Cerebellar cortex (tissue), 1 donor: ENCODE results near the gene ST3GAL5.
"Not testable (repeated sequence)": the region's sequence is repeated elsewhere in the genome, so short reads cannot be mapped to it uniquely, and the experiment has no call there.

Experiments used
- DNase-seq: peaks from one replicate; pipeline ENCODE4 v3.0.0-alpha.2; 2015; ENCODE audit warnings: low spot score

ST3GAL5 gene

DNA sequence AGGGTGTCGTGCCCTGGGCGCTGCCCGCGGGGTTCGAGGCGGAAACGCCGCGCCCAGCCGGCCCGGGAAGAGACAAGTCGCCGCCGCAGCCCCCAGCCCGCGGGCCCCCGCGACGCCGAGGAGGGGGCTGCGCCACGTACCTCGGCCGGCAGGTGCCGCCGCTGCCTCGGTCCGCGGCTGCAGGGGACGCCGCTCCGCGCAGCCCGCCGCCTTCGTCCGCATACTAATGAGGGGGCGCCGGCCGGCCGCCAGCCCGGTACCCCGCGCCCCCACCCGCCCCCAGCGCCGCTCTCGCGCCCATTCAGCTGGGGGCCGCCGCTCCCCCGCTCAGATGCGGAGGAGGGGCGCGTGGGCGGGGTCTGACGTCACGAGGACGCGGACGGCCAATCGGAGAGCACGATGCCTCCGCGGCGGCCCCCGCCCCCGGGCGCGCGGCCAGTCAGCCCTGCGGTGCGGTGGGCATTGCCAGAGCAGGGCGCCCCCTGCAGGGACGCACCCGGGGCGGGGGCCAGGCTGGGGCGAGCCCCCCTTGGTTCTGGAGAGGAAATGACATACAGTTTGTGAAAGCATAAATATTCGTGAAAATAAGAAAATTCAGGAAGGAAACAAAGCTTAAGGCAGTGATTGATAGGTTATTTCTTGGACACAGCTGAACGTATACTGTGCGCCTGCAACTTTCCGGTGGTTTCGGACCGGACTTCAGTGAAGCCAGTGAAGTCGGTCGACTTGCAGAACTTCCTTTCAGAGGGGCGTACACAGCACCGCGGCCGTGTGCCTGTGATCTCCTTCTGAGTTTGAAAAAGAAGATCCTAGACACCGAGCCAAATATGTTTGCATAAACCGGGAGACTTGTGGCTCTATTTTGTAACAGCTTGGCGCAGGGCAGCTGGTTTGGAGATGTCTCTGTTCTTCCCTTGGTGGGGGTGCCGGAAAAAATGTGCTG lies at the start of gene ST3GAL5:
Gene ST3GAL5 (minus strand): TSS at position 307 of the 943 bp plus-strand sequence. CDS start 85 bp downstream, at position 222.
- peak; percentile 82 for DNase-seq

DNA sequence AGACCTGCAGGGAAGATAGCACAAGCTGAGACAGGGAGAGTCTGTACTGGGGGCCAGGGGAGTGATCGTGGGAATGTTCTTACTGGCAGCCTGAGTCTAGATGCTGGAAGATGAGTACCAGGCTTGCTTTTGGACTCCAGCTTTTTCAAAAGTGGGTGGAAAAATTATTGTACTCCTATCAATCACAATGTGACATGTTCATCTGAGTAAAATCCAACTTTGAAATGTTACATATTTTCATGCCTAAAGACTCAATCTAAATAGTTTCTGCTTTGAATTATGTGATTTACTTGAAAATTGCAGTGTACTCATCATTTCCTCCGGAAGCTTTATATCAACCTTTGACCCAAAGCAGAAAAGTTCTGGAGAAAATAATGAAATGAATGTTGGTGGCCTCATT lies 49.7 kb upstream of the ST3GAL5 start:
- DNase-seq, result no peak

DNA sequence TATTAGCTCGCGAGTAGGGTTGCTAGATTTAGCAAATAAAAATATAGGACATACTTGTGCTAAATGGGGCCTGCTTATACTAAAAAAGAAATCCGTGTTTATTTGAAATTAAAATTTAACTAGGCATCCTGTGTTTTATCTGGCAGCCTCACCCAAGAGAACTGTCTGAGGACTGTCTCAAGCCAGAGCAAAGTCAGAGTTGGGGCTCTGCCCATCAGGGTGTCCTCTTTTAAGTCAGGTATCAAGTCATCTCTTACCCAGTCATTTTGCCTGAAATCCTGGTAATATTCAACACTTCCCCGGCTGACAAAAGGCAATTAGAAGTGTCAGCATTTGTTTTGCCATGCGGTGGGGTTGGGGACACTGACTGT lies 48.3 kb upstream of the ST3GAL5 start:
- DNase-seq, result no peak

DNA sequence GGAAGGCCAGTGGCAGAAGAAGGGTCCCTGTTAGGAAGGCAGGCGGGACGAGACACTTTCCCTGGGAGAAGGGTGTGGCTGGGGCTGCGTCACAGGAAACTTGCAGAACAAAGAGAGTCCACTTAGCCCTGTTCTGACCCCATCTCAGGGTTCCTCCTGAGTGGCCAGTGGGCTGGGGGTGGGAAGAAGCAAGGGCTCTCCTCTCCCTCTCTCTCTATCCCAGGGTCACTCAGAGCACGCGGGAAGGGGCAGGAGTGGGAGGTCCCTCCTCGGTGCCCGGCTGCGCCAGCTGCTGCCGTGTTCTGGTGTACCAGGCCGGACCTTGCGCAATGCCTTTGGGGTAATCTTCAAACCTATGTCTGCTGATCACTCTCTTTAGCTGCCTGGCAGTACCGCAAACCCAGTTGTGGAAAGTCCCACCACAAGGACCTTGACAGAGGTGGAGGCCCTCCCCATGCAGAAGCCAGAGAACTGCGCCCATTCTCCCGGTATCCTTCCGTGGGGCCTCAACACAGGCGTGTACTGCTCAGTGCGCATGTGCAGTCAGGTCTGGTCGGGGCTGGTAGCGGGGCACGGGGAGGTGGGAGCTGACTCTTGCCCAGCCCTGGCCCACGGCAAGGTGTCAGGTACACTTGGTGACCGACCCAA lies 47.8 kb upstream of the ST3GAL5 start:
- peak; percentile 56 for DNase-seq

DNA sequence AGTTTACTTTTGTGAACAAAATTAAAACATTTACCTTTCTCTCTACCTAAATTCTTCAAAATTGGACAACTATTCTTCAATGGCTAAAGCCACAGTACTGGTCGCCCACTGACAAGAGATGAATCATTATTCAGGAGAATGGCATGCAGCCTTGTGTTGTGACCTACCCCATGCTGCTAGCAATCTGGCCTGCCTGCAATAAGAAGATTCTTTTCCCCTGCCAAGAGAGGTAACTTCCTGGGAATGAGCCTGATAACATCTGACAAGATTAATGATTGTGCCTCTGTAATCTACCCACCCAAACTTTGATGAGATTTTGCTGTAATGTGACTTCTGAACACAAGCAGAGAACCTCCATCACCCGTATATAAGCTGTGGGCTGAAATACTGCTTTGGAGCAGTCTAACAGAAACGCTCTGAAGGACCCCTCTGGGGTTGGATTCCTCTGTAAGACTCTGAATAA lies 47.0 kb upstream of the ST3GAL5 start:
- DNase-seq, result peak; percentile 97

DNA sequence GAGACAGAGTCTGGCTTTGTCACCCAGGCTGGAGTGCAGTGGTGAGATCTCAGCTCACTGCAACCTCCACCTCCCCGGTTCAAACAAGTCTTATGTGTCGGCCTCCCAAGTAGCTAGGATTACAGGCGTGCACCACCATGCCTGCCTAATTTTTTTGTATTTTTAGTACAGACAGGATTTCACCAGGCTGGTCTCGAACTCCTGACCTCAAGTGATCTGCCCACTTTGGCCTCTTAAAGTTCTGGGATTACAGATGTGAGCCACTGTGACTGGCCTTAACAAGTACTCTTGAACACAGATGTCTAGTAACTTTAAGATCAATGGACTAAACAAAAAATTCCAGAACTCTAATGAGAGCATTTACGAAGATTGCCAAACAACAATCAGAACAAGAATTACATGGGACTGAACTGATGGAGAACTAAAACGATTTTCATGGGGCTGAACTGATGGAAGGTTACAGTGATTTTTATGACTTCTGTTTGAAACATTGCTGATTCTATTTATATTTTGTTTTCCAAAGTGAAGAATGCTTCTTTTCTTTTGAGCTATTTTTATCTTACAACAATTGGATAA lies 46.5 kb upstream of the ST3GAL5 start:
- peak; percentile 85 for DNase-seq

DNA sequence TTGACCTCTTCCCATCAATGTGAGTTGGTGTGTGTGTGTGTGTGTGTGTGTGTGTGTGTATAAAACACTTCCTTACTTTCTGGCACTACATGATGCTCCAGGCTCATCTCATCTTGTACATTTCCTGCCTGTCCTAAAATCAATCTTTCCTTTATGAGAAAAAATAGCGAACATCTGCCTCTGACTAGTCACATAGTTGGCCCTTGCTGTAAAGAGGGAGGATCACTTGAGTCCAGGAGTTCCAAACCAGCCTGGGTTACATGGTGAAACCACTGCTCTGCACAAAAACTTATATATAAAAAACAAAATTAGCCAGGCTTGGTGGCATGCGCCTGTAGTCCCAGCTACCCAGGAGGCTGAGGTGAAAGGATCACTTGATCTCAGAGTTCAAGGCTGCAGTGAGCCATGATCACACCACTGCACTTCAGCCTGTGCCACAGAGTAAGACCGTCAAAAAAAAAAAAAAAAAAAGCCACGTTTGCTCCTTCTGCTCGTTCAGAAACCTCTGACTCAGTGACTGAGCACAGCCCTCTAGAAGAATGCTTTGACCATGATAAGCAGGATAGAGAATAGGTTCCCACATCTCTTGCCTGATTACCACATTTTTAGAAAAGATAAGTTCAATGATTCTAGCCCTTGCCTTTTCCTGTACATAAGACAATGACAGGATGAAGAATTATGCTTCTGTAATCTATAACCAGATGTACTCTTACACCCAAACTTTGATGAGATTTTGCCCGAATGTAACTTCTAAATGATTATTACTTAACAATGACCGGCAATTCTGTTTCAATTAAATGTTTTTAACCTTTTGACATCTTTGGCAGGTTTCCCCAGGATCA lies 45.2 kb upstream of the ST3GAL5 start:
- no peak for DNase-seq

DNA sequence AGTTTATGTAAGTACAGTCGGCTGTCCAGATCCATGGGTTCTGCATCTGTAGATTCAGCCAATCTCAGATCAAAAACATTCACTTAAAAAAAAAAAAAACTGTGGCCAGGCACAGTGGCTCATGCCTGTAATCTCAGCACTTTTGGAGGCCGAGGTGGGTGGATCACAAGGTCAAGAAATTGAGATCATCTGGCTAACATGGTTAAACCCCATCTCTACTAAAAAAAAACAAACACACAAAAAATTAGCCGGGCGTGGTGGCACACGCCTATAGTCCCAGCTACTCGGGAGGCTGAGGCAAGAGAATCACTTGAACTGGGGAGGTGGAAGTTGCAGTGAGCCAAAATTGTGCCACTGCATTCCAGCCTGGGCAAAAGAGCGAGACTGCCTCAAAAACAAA lies 42.4 kb upstream of the ST3GAL5 start:
- not testable (repeated sequence) for DNase-seq

DNA sequence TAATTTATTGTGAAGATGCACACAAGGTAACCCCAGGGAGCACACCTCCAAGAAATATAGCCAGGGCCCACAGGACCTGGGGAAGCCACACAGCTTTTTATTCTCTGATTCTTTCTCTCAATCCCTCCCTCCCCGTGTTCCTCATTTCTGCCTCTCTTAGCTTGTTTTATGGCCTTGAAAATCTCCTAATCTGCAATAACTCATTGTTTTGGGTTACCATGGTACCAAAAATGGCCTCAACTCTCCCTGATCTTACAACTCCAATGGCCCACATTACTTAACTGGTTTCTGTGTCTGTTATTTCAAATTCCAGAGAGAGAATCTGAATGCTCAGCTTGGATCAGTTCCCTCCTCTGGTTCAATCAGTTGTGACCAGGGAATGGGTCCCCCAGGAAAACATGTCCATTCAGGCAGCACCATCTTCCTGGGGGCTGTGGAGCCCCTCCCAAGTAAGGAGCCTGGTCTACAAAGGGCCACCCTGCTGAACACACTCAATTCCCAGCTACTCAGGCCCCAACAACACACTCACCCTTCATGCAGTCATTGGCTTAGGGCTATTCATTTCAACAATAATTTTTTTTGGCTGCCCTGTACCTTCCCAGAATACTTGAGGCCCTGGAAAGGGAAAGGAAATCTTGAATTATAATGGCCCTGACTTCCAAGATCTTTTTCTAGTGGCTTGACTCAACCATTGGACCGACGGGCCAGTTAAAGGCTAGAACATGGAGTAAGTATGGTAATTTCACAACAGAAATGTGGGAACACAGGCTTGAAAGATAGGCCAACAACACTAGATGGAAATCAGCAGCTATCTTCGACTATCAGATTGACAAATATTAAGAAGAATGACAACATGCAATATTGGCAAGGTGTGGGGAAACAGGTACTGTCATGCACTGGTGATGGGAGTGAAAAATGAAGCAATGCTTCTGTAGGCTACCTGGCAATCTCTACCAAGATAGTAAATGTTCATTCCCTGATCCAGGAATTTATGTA lies 41.6 kb upstream of the ST3GAL5 start:
- no peak for DNase-seq

DNA sequence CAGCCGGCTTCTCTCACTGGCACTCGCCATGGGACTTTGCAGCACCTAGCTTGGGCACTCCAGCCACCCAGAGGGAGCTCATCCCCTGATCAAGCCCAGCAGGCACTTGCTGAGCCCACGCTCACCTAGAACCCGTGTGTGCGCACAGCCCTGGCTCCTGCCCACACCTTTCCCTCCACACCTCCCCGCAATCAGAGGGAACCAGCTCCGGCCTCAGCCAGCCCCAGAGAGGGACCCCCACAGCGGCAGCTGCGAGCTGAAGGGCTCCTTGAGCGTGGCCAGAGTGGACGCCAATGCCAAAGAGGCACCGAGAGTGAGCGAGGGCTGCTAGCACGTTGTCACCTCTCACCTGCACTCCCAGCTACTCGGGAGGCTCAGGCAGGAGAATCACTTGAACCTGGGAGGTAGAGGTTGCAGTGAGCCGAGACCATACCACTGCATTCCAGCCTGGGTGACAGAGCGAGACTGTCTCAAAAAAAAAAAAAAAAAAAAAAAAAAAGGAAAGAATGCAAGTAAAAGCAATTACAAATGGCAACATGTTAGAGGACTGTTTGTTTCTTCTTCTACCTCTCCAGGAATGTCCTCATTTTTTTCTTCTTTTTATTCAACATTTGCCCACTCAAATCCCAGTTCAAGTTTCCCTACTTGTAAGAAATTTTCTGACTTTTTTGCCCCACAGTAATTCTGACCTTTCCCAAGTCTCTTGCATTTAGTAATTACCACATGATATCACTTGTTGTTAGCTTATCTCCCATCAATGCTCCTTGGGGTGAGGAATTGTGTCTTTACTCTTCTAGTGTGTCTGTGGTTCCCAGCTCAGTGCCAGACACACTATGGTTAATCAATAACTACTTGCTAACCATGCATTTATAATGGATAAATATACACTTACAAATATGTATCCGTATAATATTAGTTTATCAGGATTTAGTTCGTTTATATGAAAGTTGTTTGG lies 40.6 kb upstream of the ST3GAL5 start:
- DNase-seq, result no peak

DNA sequence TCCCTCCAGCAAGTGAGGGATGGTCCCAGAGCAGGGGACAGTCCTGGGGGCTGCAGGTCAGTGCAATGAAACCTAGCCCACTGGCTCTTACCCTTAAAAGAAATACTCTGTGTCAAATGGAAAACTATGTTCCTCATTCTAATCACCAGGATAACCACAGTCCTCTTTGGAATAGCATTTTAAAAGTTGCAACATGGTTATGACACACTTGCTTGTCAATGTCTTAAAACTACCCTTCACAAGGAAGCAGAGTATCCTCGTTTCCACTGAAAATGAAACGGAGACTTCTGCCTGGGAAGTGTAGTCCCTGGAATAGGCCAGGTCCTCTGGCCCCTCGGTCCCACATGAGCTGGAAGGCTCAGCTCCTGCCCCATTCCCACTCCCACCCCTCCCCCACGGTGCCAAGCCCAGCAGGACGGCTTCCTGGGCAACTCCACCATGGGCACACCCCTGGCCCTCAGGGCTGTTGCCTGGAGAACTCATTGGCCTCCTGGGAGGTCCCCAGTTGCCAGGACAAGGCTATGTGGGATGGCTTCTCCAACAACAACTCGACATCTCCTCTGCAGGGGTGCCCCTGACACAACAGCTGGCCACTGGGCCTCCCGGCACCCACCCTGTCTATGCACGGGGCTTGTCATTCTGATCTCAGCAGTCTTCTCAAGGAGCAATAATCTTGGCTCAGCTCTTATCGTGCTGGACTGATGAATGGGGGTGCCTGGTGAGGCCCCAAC lies 38.3 kb upstream of the ST3GAL5 start:
- DNase-seq, result no peak

DNA sequence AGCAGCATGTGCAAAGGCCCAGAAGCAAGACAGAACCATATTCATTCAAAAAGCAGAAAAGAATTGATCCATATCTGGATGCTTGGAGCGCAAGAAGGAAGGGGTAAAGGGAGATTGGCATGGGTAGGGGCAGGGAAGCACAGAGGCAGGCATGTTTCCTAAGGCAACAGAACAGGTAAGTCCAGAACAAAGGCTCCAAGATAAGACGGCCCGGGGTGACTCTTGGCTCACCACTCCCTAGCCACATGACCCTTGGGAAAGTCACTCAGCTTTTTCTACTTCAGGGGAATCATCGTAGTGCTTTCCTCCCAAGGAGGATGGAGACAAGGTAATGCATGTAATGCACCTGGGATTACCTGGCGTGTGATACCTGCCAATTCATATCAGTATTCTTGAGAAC lies 37.7 kb upstream of the ST3GAL5 start:
- no peak for DNase-seq

DNA sequence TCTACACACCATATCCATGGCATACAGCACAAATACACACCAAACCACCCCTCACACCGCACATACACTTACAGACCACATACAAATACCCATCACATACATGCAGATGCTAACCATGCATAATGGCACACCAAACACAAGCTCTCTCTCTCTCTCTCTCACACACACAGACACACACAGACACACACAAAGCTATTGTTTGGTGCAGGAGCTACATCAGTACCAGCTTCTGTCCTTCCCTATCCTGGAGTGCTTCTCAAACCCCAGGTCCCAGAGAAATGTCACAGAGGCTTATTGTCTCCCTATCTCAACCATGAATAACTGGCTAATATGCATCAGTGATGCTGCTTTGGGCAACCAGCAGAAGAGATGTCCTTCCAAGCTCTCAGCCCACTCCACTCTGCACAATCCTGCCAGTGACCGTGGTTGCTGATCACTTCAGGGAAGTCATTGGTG lies 36.5 kb upstream of the ST3GAL5 start:
- DNase-seq, result no peak

DNA sequence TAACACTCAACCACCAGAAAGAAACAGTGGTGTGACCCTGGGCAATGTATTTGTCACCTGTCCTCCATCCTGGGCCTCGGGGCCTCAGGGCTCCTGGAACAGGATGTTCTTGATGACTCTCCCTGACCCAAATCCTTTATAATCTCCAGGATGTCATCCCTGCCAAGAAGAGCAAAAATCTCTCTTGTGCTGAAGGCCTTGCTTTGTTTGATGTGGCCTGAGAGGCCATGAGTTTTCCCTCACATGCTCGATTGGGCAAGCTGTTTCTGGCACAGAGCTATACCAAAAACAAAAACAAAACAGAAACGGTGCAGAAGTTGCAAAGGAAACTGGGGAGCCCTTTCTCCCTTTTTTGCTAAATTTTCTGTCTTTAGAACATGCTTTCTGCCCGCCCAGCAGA lies 35.7 kb upstream of the ST3GAL5 start:
- peak; percentile 40 for DNase-seq

DNA sequence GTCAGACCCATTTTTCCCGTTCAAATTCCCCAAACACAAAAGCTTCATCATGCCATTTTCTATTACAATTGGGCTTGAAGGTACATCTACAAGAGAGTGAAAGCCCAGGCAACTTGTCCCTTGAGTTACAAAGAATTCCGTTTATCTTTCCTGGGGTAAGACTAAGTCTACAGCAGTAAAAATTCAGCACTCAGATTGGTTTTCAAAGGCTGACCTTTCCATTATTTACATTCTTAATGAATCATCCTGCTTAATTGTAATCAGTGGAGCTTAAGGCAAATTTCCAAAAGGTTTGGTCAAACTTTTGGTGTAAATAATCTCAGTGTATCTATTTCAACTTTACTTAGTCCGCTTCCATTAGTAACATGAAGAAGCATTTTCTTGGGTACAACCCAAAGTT lies 33.4 kb upstream of the ST3GAL5 start:
- no peak for DNase-seq

DNA sequence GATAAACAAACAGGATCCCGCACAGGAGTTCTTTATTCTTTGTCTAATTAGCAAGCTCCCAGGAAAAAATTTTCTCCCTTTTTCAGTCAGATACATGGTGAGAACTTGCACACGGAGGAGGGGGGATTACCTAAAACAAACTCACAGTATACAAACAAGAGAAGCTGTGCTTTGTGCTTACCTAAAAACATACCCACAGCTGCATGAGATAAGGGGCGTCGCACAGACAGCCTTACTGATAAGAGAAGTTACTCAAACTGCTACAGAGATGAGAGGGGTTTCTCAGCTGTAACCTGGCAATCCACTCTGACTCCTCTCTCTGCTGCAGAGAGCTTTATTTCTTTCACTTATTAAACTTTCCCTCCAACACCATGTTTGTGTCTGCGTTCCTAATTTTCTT lies 32.9 kb upstream of the ST3GAL5 start:
- DNase-seq, result no peak

DNA sequence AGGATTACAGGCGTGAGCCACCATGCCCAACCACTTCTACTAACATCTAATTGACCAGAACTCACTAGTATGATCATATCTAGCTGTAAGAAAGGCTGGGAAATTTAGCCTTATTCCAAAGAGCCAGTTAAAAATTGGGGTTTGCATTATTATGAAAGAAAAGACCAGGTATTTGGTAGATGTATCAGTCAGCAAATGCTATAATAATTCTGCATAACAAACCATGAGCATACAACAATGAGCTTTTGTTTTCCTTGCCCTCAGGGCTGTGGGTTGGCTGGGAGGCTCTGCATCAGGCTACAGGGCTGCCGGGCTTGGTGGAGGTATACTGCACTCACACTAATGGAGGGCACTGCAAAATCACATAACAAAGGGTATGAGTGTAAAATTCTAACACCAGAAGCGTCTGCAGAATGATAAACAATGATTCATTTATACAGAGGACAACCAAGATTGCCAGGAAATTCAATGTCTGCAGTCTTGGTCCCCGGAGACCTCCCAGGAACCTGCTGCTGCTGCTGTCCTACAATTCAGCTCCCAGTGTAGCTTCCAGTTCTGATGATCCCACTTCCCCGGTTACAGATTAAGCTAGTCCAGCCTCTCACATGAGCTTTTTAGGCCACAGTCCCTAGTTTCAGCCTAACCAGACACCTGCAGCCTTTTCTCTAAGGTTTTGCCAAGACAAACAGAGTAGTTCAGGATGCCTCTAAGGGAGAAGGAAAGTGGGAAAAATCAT lies 32.2 kb upstream of the ST3GAL5 start:
- no peak for DNase-seq
